H1 (cell line): ENCODE data around the gene PCDHGA1. TPM values are rescaled to one million over a fixed set of nuclear protein-coding genes. Genes with fewer than 3 reads are reported as not detected.

Experiments used
- CTCF ChIA-PET: fragments of 300-600 bp; sonication (Branson Sonifier 250); formaldehyde crosslinking; loops from one replicate; lab custom pipeline; 2021; ENCODE audit not compliant: partially characterized antibody; lab: Charles Lee
- POLR2A ChIA-PET: fragments of 300-600 bp; sonication (Branson Sonifier 250); formaldehyde crosslinking; loops from one replicate; lab custom pipeline; 2021; ENCODE audit warnings: inconsistent platforms; ENCODE audit not compliant: partially characterized antibody; lab: Charles Lee
- DNase-seq, 2 experiments: peaks; one replicate each; pipeline versions ENCODE4 v3.0.0 to v3.0.0-alpha.2; 2010 to 2022; ENCODE audit warnings: low spot score in 2 of 2, low read depth in 1 of 2, mixed read lengths in 1 of 2
- FAIRE-seq: peaks from 2 replicates; lab custom pipeline; 2011; peaks lifted over from hg19 to GRCh38; lab: Jason Lieb, UNC
- H2AFZ ChIP-seq: 2 replicates; pipeline ENCODE4 v1.8.1; 2012; ENCODE audit warnings: low read length, inconsistent platforms
- H2AK5ac ChIP-seq: 2 replicates; pipeline ENCODE4 v1.6.1; 2013; ENCODE audit warnings: low read depth, low read length
- H2BK120ac ChIP-seq: replicated peaks from 2 replicates; pipeline ENCODE3; 2013; ENCODE audit warnings: low read depth, low read length, inconsistent platforms
- H2BK12ac ChIP-seq: 2 replicates; pipeline ENCODE4 v1.6.1; 2013; ENCODE audit warnings: low read depth, low read length
- H2BK15ac ChIP-seq: 2 replicates; pipeline ENCODE4 v1.6.1; 2013; ENCODE audit warnings: low read length
- H2BK20ac ChIP-seq: 2 replicates; pipeline ENCODE4 v1.6.1; 2013; ENCODE audit warnings: low read length
- H2BK5ac ChIP-seq: 2 replicates; pipeline ENCODE4 v1.6.1; 2013; ENCODE audit warnings: low read depth, low read length
- H3K14ac ChIP-seq: 2 replicates; pipeline ENCODE4 v1.6.1; 2013; ENCODE audit warnings: inconsistent platforms; ENCODE audit not compliant: insufficient read length
- H3K18ac ChIP-seq: 2 replicates; pipeline ENCODE4 v1.6.1; 2013; ENCODE audit warnings: low read length; ENCODE audit errors: extremely low read depth
- H3K23ac ChIP-seq: 2 replicates; pipeline ENCODE4 v1.6.1; 2013; ENCODE audit warnings: inconsistent platforms; ENCODE audit not compliant: insufficient read length
- H3K23me2 ChIP-seq: 2 replicates; pipeline ENCODE4 v1.6.1; 2013; ENCODE audit warnings: low read depth, low read length
- H3K27ac ChIP-seq: 2 replicates; pipeline ENCODE4 v1.6.1; 2011; ENCODE audit warnings: low read depth, low read length, inconsistent platforms
- H3K27me3 ChIP-seq, 4 experiments: replicated peaks in 1 of 4; 1 replicate in 1 of 4; 2 replicates in 3 of 4; pipeline versions ENCODE4 v1.6.1 to v1.8.1; 2011 to 2013; ENCODE audit warnings: low read length in 3 of 4, mild to moderate bottlenecking in 3 of 4, inconsistent platforms in 2 of 4, mixed read lengths in 2 of 4, moderate library complexity in 1 of 4; ENCODE audit not compliant: control insufficient read depth in 3 of 4, insufficient read depth in 3 of 4; ENCODE audit errors: extremely low read depth in 1 of 4
- H3K36me3 ChIP-seq, 4 experiments: 2 replicates each; pipeline versions ENCODE4 v1.6.1 to v1.8.1; 2011 to 2013; ENCODE audit warnings: mild to moderate bottlenecking in 4 of 4, low read length in 3 of 4, moderate library complexity in 2 of 4, control low read depth in 1 of 4, inconsistent platforms in 1 of 4; ENCODE audit not compliant: insufficient read depth in 4 of 4, control insufficient read depth in 2 of 4
- H3K4ac ChIP-seq: replicated peaks from 2 replicates; pipeline ENCODE3; 2013; ENCODE audit warnings: low read length, low read depth, mixed read lengths, inconsistent platforms; ENCODE audit not compliant: insufficient read length
- H3K4me1 ChIP-seq, 4 experiments: replicated peaks in 1 of 4; 1 replicate in 1 of 4; 2 replicates in 3 of 4; pipeline versions ENCODE4 v1.6.1 to v1.8.1; 2011 to 2013; ENCODE audit warnings: low read length in 3 of 4, inconsistent platforms in 2 of 4, mixed read lengths in 1 of 4; ENCODE audit not compliant: insufficient read depth in 4 of 4, control insufficient read depth in 3 of 4
- H3K4me2 ChIP-seq, 2 experiments: 2 replicates each; pipeline versions ENCODE4 v1.6.1 to v1.8.1; 2011 to 2013; ENCODE audit warnings: low read depth in 2 of 2, low read length in 2 of 2, control low read depth in 1 of 2, inconsistent platforms in 1 of 2, mild to moderate bottlenecking in 1 of 2; ENCODE audit not compliant: insufficient read depth in 1 of 2
- H3K4me3 ChIP-seq, 4 experiments: fragments of 200-600, 300-600 bp in 1 of 4; sonication (generic), shearing (Covaris generic), sonication (Bioruptor Twin) in 1 of 4; 2 replicates each; pipeline versions ENCODE4 v1.5.1 to v1.8.1; 2011 to 2016; ENCODE audit warnings: low read length in 4 of 4, low read depth in 3 of 4, control low read depth in 2 of 4, inconsistent platforms in 2 of 4, mild to moderate bottlenecking in 2 of 4, mixed read lengths in 1 of 4, moderate library complexity in 1 of 4; ENCODE audit not compliant: insufficient read depth in 2 of 4; ENCODE audit errors: extremely low read depth in 1 of 4
- H3K56ac ChIP-seq: replicated peaks from 2 replicates; pipeline ENCODE3; 2013; ENCODE audit warnings: low read depth, mild to moderate bottlenecking, mixed read lengths, low read length, inconsistent platforms; ENCODE audit not compliant: insufficient read length
- H3K79me1 ChIP-seq: 2 replicates; pipeline ENCODE4 v1.6.1; 2013; ENCODE audit warnings: low read depth, low read length, control low read depth
- H3K79me2 ChIP-seq, 2 experiments: 2 replicates each; pipeline versions ENCODE4 v1.6.1 to v1.8.1; 2012 to 2013; ENCODE audit warnings: low read length in 2 of 2, mild to moderate bottlenecking in 2 of 2, inconsistent platforms in 1 of 2; ENCODE audit not compliant: insufficient read depth in 2 of 2, control insufficient read depth in 1 of 2
- H3K9ac ChIP-seq, 4 experiments: replicated peaks in 1 of 4; 1 replicate in 1 of 4; 2 replicates in 3 of 4; pipeline versions ENCODE4 v1.6.1 to v1.8.1; 2011 to 2013; ENCODE audit warnings: low read depth in 3 of 4, low read length in 3 of 4, control low read depth in 2 of 4, mild to moderate bottlenecking in 2 of 4, moderate library complexity in 2 of 4, inconsistent platforms in 1 of 4; ENCODE audit errors: extremely low read depth in 1 of 4
- H3K9me3 ChIP-seq, 2 experiments: 2 replicates each; pipeline versions ENCODE4 v1.6.1 to v1.8.1; 2012 to 2013; ENCODE audit warnings: mild to moderate bottlenecking in 2 of 2, moderate library complexity in 2 of 2, control low read depth in 1 of 2, inconsistent platforms in 1 of 2, low read depth in 1 of 2, low read length in 1 of 2, mixed read lengths in 1 of 2; ENCODE audit not compliant: insufficient read depth in 2 of 2
- H4K20me1 ChIP-seq, 2 experiments: replicated peaks in 1 of 2; 2 replicates each; pipeline versions ENCODE3 to v1.8.1; 2011 to 2013; ENCODE audit warnings: inconsistent platforms in 2 of 2, low read length in 2 of 2, mild to moderate bottlenecking in 1 of 2; ENCODE audit not compliant: insufficient read depth in 2 of 2, control insufficient read depth in 1 of 2
- H4K5ac ChIP-seq: 2 replicates; pipeline ENCODE4 v1.6.1; 2013; ENCODE audit warnings: low read length, low read depth, mixed read lengths, inconsistent platforms; ENCODE audit not compliant: insufficient read length
- H4K8ac ChIP-seq: 2 replicates; pipeline ENCODE4 v1.8.0; 2013; ENCODE audit warnings: mild to moderate bottlenecking, moderate library complexity, low read length, inconsistent platforms; ENCODE audit not compliant: insufficient read depth; ENCODE audit errors: extremely low read depth
- H4K91ac ChIP-seq: replicated peaks from 2 replicates; pipeline ENCODE3; 2013; ENCODE audit warnings: low read length, mixed read lengths, inconsistent platforms; ENCODE audit not compliant: insufficient read length
- FOSL1 ChIP-seq: IDR thresholded peaks from 2 replicates; pipeline ENCODE4 v1.6.1; 2011; ENCODE audit warnings: mild to moderate bottlenecking, low read depth, low read length, moderate library complexity; ENCODE audit not compliant: insufficient read depth
- GTF2F1 ChIP-seq: IDR thresholded peaks from 2 replicates; pipeline ENCODE4 v1.6.1; 2012; ENCODE audit warnings: low read depth, low read length, improper control_type of control experiment, borderline replicate concordance
- PHF8 ChIP-seq: fragments of 200-600 bp; sonication (generic); conservative IDR thresholded peaks from 2 replicates; pipeline ENCODE4 v1.7.1; 2012; ENCODE audit warnings: low read depth, mild to moderate bottlenecking, inconsistent platforms, low read length, moderate library complexity
- SRF ChIP-seq: IDR thresholded peaks from 2 replicates; pipeline ENCODE4 v1.6.1; 2011; ENCODE audit warnings: mild to moderate bottlenecking, low read depth, low read length, moderate library complexity
- TCF12 ChIP-seq: IDR thresholded peaks from 2 replicates; pipeline ENCODE4 v1.6.1; 2011; ENCODE audit warnings: low read depth, mild to moderate bottlenecking, low read length
- WGBS, 2 experiments: shearing (Covaris generic) in 1 of 2; methylation state at CpG; one replicate each; pipeline versions ENCODE4 v1.1.6 to v1.1.7; 2013 to 2015; ENCODE audit warnings: low lambda C conversion rate in 2 of 2, mixed read lengths in 2 of 2, inconsistent platforms in 1 of 2, low coverage in 1 of 2, missing lambda C conversion rate in 1 of 2; ENCODE audit not compliant: insufficient replicate concordance in 2 of 2, insufficient coverage in 1 of 2, insufficient read length in 1 of 2; ENCODE audit errors: extremely low coverage in 1 of 2, missing lambda C conversion rate in 1 of 2; 5-methylcytosine and 5-hydroxymethylcytosine counted together
- polyA plus RNA-seq, 7 experiments: library from polyadenylated mRNA; depleted of rRNA in 3 of 7; stranded (reverse) in 5 of 7; unstranded in 2 of 7; fragments of >200 nt in 5 of 7; fragments of 200-250 nt in 2 of 7; gene quantifications; 1 replicate in 5 of 7; 2 replicates in 1 of 7; 4 replicates in 1 of 7; pipeline versions ENCODE4 v1.2.1 to v1.2.3, GENCODE V29; 2011 to 2013; ENCODE audit warnings: missing spikeins in 2 of 7, mixed read lengths in 2 of 7
- total RNA-seq: library from RNA; stranded (reverse); fragmentation: NEBNext Ultra II Directional; extraction: Animal tissue kit (Norgen Biotek cat#: 25700); gene quantifications from 2 replicates; pipeline ENCODE4 v1.2.1, GENCODE V29; 2021
- TF ChIP-seq, protein P1 (sequence below): IDR thresholded peaks from 2 replicates; pipeline ENCODE4 v1.6.1; 2012; ENCODE audit warnings: inconsistent platforms
- TF ChIP-seq, protein P2 (sequence below): IDR thresholded peaks from 2 replicates; pipeline ENCODE4 v1.6.1; 2012; ENCODE audit warnings: inconsistent platforms

The PCDHGA1 gene
- total and polyA plus RNA-seq, 2 of the 8 experiments (the other 6 are each of a cell fraction or from before 2014, with no cell fraction given), result 0.57 to 0.89 TPM

DNA sequence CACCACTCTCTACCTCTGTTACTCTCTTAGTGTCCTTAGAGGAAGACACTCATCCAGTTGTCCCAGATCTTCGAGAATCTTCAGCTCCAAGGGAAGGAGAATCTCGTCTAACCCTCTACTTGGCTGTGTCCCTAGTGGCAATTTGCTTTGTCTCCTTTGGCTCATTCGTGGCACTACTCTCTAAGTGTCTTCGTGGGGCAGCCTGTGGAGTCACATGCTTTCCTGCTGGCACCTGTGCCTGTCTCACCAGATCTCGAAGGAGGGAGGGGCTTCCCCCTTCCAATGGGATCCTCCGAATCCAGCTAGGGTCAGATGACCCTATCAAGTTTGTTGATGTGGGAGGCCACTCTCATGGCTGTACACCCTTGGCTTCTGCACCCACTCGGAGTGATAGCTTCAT lies 156.8 kb downstream of the PCDHGA1 start:
- Histone ChIP-seq H2BK120ac (no peak overlapping the region), H3K9me3 (no peaks in the 10 kb centered on the region), H2BK12ac (no peak overlapping the region)

More for the DNA sequence above, 156.8 kb downstream of the PCDHGA1 start:
- CTCF ChIA-PET, result interaction anchor here (0.9 to 14.3 kb wide), 12 partner anchors 10 to 295 kb away, joined by 3 to 164 read pairs (median 6); partner anchors contain the start of genes PCDHB10, PCDHGA10, PCDHGA11 and PCDHGA3
- H3K79me2 ChIP-seq, result peaks cover 0 to 3% of the 10 kb centered on the region in 2 experiments; a peak in 1 of 4 replicates
- H3K27me3 ChIP-seq, result peaks cover 13 to 38% (median 33%) of the 10 kb centered on the region in 4 experiments
- H4K5ac ChIP-seq, result no peak overlapping the region
- TF ChIP-seq GTF2F1, result no peak
- TF ChIP-seq, protein P1, sequence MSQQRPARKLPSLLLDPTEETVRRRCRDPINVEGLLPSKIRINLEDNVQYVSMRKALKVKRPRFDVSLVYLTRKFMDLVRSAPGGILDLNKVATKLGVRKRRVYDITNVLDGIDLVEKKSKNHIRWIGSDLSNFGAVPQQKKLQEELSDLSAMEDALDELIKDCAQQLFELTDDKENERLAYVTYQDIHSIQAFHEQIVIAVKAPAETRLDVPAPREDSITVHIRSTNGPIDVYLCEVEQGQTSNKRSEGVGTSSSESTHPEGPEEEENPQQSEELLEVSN, result peak; percentile 46; the same call in 1 of the 2 replicates
- TF ChIP-seq FOSL1, result no peak
- no peak for TF ChIP-seq PHF8
- TF ChIP-seq, protein P2, sequence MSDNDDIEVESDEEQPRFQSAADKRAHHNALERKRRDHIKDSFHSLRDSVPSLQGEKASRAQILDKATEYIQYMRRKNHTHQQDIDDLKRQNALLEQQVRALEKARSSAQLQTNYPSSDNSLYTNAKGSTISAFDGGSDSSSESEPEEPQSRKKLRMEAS, result peak; percentile 58
- no peak for TF ChIP-seq TCF12
- no peak for TF ChIP-seq SRF
- H3K36me3 ChIP-seq, result no peaks in the 10 kb centered on the region
- H3K9ac ChIP-seq, result no peak overlapping the region
- H3K18ac ChIP-seq, result no peak overlapping the region
- no peak overlapping the region for H2BK20ac ChIP-seq
- H3K4me2 ChIP-seq, result no peak overlapping the region
- no peaks in the 10 kb centered on the region; the same call in none of the 2 replicates for H3K79me1 ChIP-seq
- H3K23me2 ChIP-seq, result peaks cover 19% of the 10 kb centered on the region
- FAIRE-seq (no peak), DNase-seq (no peak)
- H3K56ac ChIP-seq, result no peak overlapping the region
- 0 out of 2 replicates have a peak overlapping the region, but pooled peaks have one; percentile 46 for H2BK15ac ChIP-seq
- H4K8ac ChIP-seq, result no peak overlapping the region
- H3K27ac ChIP-seq, result no peak overlapping the region
- H4K20me1 ChIP-seq, result peaks cover 13 to 25% of the 10 kb centered on the region in 2 experiments
- H2AFZ ChIP-seq, result no peak overlapping the region
- no peak overlapping the region for H4K91ac ChIP-seq
- POLR2A ChIA-PET, result no interaction called here
- H3K4me3 ChIP-seq, result no peak overlapping the region
- no peak overlapping the region for H3K23ac ChIP-seq
- H2AK5ac ChIP-seq, result no peak overlapping the region
- no peak overlapping the region for H3K14ac ChIP-seq
- no peak overlapping the region for H3K4ac ChIP-seq
- WGBS, 2 experiments, result 98% methylated on average over 6 of the region's 7 CpGs; no CpG with 5 or more reads in 1 of the 2 experiments
- H3K4me1 ChIP-seq, result peaks cover 5 to 29% (median 16%) of the 10 kb centered on the region in 4 experiments
- no peak overlapping the region for H2BK5ac ChIP-seq
